Epithelial cell of esophagus (primary cell): Measurements from ENCODE around the gene GPX7.

Experiments used
- DNase-seq: peaks from one replicate; pipeline ENCODE4 v3.0.0; 2010; ENCODE audit warnings: low read depth
- H3K4me3 ChIP-seq: 2 replicates; pipeline ENCODE4 v1.5.1; 2011; ENCODE audit warnings: mild to moderate bottlenecking, low read length, control low read depth
- TF ChIP-seq, protein P1 (sequence below): IDR thresholded peaks from 2 replicates; pipeline ENCODE4 v1.5.1; 2011; ENCODE audit warnings: low read depth, mild to moderate bottlenecking, low read length, control low read depth, inconsistent platforms; ENCODE audit not compliant: insufficient read depth; ENCODE audit errors: missing control alignments

GPX7 gene

DNA sequence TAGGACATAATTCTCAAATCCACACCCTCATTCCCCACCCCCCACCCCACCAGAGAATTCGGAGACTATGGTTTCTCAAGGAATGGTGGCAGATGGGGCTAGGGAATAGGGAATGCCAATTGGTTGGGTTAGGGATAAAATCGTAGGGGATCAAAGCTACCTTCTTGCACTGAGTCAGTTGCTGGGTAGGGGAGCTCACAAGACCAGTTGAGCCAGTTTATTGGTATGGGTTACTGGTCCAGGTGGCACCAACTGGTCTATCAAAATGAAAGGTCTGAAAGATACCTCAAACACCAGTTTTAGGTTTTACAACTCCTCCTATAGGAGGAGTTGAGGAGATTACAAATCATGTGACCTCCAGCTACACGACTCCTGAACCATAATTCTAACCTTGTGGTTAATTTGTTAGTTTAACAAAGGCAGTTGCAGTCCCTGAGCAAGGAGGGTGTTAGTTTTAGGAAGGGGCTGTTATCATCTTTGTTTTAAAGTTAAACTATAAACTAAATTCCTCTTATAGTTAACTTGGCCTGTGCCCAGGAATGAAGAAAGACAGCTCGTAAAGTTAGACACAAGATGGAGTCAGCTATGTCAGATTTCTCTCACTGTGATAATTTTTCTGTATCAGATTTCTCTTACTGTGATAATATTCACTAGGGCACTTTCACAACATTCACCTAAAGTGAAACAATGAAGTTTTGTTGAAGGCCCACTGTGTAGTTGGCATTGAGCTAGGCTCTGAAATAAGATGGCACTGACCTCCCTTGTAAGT is 33.3 kb downstream of the GPX7 start:
- DNase-seq = peak; percentile 60
- no peak overlapping the region for H3K4me3 ChIP-seq
- TF ChIP-seq, protein P1, sequence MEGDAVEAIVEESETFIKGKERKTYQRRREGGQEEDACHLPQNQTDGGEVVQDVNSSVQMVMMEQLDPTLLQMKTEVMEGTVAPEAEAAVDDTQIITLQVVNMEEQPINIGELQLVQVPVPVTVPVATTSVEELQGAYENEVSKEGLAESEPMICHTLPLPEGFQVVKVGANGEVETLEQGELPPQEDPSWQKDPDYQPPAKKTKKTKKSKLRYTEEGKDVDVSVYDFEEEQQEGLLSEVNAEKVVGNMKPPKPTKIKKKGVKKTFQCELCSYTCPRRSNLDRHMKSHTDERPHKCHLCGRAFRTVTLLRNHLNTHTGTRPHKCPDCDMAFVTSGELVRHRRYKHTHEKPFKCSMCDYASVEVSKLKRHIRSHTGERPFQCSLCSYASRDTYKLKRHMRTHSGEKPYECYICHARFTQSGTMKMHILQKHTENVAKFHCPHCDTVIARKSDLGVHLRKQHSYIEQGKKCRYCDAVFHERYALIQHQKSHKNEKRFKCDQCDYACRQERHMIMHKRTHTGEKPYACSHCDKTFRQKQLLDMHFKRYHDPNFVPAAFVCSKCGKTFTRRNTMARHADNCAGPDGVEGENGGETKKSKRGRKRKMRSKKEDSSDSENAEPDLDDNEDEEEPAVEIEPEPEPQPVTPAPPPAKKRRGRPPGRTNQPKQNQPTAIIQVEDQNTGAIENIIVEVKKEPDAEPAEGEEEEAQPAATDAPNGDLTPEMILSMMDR = no peak

DNA sequence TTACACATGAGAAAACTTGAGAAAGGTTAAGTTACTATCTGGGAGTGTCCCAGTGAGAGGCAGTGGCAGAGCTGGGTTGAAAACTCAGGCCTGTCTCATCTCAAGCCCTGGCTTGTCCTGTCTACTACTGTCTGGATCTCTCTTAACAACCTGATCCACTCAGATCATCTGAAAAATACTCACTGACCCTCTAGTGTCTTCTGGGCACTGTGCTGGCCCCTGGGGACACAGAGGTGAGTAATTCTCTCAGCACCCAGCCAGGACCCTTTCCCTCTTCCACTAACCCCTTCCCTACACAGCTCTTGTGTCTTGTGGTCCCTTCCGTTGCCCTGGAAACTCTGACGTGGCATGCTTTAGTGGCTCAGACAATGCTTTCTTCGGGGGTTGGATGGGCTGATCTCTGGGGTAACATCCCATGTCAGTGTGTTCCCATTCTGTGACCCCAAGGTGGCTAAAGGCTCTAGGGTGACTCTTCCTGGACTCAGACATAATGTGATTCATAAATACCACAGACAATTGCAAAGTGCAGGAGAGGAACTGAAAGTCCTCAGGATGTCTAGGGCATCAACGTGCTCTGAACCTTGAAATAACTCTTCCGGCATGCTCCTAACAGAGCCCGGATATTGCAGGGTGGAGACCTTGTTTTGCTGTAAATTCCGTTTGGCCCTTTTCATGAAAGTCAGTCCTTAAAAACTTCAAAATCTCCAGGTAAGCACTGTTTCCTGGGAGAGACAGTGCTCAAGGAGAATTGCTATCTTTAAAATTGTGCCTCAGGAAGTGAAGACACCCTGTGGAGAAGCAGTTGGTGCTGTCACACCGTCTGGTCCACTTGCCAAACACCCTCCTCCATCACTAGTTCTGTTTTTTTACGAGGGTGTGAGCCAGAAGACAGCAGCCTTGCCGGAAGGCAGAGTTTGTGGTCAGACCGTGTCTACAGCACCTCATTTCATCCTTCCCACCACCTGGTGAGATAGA is 34.8 kb downstream of the GPX7 start:
- no peak overlapping the region for H3K4me3 ChIP-seq
- TF ChIP-seq, protein P1 = no peak
- peak; percentile 68 for DNase-seq

DNA sequence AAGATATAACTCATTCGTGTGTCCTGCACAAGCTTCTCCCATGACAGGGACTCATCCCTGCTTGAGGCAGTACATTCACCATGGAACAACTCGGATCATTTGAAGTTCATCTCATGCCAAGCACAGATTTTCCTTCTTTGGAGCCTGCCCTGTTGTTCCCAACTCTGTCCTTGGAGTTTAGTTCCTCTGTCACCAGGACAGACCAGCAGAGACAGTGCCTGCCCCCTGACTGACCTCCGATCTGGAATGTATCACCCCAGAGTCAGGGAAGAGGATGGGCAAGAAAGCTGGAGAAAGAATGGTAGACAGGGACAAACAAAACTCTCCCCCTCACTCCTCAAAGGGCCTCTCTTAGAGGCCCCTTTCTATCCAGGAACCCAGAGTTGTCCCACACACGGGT is 35.8 kb downstream of the GPX7 start:
- no peak for DNase-seq
- no peak overlapping the region for H3K4me3 ChIP-seq
- TF ChIP-seq, protein P1 = no peak

DNA sequence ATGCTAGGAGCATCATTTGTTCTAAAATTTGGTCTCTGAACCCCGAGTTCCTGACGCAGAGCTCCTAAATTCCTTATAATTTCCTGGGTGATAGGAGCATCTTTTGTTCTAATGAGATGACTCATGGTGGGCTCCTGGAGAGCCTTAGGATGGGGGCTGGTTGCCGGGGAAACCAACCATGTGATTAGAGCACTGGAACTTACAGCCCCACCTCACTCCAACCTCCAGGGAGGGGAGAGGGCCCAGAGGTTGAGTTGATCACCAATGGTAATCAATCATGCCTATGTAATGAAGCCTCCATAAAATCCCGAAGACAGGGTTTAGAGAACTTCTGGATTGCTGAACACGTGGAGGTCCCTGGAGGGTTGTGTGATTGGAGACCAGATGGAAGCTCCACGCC is 38.5 kb downstream of the GPX7 start:
- TF ChIP-seq, protein P1 = no peak
- DNase-seq = no peak
- no peak overlapping the region for H3K4me3 ChIP-seq

DNA sequence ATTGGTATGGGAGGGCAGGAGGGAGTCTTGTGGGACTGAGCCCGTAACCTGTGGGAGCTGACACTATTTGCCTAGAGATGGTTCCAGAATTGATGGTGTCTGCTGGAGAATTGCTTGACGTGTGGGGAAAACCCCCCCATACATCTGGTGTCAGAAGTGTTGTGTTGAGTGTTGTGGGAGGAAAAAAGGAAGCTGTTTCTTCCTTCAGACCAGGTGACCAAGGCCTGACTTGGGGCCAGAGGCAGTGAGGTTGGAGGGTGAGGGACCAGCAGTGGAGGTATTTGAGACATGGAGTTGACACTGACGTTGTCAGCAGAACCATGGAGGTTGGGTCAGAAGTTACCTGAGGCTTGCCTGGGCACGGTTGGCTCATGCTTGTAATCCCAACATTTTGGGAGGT is 39.1 kb downstream of the GPX7 start:
- no peak for DNase-seq
- H3K4me3 ChIP-seq = no peak overlapping the region
- TF ChIP-seq, protein P1 = no peak

DNA sequence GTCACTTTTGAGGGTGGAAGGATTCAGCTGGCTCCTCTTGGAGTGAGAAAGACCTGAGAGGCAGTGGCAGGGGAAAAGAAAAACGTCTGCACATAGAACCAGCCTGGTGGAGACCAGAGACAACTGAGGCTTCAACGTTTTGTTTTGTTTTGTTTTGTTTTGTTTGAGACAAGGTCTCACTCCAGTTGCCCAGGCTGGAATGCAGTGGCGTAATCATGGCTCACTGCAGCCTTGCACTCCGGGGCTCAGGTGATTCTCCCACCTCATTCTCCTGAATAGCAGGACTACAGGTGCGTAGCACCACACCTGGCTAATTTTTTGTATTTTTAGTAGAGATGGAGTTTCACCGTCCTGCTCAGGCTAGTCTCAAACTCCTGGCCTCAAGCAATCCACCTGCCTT is 43.1 kb downstream of the GPX7 start:
- no peak for DNase-seq
- TF ChIP-seq, protein P1 = no peak
- H3K4me3 ChIP-seq = no peak overlapping the region
